LNCaP clone FGC (cell line): ENCODE results near the gene TUSC2.

ENCODE experiments used
- DNase-seq: peaks from one replicate; pipeline ENCODE4 v3.0.0-alpha.2; 2011; ENCODE audit warnings: low read depth
- H3K4me3 ChIP-seq: 2 replicates; pipeline ENCODE4 v1.5.1; 2011; ENCODE audit warnings: mild to moderate bottlenecking, low read depth, low read length, control low read depth
- TF ChIP-seq, protein P1 (sequence below): IDR thresholded peaks from 2 replicates; pipeline ENCODE4 v1.5.1; 2012; ENCODE audit warnings: mild to moderate bottlenecking; ENCODE audit not compliant: control insufficient read depth, insufficient read depth; ENCODE audit errors: extremely low read depth

The TUSC2 gene

DNA sequence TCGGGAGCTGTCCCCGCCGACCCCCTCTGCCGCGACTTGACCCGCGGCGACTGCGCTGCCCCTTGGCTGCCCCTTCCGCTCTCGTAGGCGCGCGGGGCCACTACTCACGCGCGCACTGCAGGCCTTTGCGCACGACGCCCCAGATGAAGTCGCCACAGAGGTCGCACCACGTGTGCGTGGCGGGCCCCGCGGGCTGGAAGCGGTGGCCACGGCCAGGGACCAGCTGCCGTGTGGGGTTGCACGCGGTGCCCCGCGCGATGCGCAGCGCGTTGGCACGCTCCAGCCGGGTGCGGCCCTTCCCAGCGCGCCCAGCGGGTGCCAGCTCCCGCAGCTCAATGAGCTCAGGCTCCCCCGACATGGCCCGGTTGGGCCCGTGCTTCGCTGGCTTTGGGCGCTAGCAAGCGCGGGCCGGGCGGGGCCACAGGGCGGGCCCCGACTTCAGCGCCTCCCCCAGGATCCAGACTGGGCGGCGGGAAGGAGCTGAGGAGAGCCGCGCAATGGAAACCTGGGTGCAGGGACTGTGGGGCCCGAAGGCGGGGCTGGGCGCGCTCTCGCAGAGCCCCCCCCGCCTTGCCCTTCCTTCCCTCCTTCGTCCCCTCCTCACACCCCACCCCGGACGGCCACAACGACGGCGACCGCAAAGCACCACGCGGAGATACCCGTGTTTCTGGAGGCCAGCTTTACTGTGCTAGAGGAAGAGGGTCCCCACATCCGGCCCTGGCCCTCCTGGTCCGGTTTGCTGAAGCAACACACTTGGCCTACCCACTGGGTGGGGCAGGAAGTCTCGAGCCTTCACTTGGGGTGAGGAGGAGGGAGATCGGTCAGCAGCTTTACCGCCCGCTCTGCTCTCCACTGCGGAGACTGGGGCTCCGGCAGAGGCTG, 12.7 kb upstream of the TUSC2 start, which contains the start of gene RASSF1:
Gene RASSF1 (minus strand): TSS at position 389 of the 882 bp plus-strand sequence. CDS start 31 bp downstream, at position 358.
- no peak within 1 kb of the TSS for H3K4me3 ChIP-seq

DNA sequence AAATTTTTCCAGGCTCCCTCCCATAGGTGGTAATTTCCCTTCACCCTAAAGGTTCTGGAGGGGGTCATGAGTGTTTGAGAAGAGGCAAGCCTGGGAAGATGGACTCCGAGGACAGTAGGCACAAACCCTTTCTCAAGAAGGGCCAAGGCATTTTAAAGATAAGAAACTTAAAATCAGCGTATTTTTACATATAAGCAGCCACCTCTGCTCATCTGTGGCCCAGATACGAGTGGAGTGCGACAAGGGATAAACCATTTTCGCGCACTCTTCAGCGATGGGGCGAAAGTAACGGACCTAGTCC, 12.1 kb upstream of the TUSC2 start:
- no peak overlapping the region for H3K4me3 ChIP-seq
- TF ChIP-seq, protein P1, sequence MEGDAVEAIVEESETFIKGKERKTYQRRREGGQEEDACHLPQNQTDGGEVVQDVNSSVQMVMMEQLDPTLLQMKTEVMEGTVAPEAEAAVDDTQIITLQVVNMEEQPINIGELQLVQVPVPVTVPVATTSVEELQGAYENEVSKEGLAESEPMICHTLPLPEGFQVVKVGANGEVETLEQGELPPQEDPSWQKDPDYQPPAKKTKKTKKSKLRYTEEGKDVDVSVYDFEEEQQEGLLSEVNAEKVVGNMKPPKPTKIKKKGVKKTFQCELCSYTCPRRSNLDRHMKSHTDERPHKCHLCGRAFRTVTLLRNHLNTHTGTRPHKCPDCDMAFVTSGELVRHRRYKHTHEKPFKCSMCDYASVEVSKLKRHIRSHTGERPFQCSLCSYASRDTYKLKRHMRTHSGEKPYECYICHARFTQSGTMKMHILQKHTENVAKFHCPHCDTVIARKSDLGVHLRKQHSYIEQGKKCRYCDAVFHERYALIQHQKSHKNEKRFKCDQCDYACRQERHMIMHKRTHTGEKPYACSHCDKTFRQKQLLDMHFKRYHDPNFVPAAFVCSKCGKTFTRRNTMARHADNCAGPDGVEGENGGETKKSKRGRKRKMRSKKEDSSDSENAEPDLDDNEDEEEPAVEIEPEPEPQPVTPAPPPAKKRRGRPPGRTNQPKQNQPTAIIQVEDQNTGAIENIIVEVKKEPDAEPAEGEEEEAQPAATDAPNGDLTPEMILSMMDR = no peak
- no peak for DNase-seq

More for the DNA sequence above, 12.7 kb upstream of the TUSC2 start, which contains the start of gene RASSF1:
- TF ChIP-seq, protein P1 = no peak
- no peak for DNase-seq

- TF ChIP-seq, protein P1 = no peak
- DNase-seq = no peak
- H3K4me3 ChIP-seq = no peak overlapping the region
These were observed 11.6 kb upstream of the TUSC2 start for GRCh38 chr3:50339485-50340146.

- no peak for DNase-seq
- TF ChIP-seq, protein P1 = no peak
- H3K4me3 ChIP-seq = no peak overlapping the region
These were observed 10.9 kb upstream of the TUSC2 start for GRCh38 chr3:50338965-50339364.

GRCh38 chr3:50337175-50337861, 9.3 kb upstream of the TUSC2 start:
- TF ChIP-seq, protein P1 = no peak
- DNase-seq = peak; percentile 99
- peak overlapping the region; percentile 89 for H3K4me3 ChIP-seq

DNA sequence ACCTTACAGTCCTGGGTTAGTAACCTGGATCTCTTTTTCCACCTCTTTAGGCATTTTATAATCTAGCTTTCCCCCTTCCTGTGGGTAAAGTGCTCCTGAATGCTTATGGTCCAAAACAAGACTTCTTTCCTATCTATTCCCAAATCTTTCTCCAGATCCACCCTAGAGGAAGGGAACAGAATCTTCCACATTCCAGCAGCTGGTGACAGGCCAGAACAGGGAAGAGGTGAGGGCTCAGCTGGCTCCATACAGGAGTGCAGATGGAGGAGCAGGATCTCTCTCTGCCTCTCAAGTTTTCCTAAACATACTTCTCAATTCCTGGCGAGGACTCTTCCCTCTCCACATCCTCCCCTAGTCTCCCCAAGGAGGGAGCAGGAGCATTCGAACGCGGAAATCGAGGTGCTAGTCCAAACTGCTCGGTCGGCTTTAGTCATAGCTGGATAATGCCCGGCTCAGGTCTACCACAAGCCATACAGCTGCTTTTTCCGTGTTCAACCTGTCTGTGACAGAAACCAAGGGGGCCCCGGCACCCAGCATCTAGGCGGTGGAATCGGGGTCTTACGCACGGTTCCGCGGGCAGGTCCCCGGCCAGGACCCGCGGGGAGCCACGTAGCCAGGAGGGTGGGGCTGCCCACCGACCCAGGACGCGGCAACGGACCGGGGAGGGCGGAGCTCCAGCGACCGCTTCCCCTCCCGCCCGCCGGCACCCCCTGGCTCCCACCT, 8.6 kb upstream of the TUSC2 start:
- TF ChIP-seq, protein P1 = no peak
- no peak for DNase-seq
- peak overlapping the region; percentile 89 for H3K4me3 ChIP-seq
